ENCODE results near the gene SPDYE2.
"Not testable (repeated sequence)": the region's sequence is repeated elsewhere in the genome, so short reads cannot be mapped to it uniquely, and the experiment has no call there.

Gene SPDYE2

DNA sequence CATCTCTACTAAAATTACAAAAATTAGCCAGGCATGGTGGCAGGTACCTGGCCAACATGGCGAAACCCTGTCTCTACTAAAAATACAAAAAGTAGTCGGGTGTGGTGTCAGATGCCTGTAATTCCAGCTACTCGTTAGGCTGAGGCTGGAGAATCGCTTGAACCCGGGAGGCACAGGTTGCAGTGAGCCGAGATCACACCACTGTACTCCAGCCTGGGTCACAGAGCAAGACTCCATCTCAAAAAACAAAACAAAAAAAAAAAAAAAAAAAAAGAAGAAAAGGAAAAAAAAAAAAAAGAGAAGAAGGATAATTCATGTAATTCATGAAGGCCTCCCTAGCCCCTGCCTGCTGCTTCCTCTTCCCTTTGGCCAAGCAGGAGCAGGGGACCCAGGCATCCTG lies 10.4 kb upstream of the SPDYE2 start:
- DNase-seq (ENCODE audit: low spot score) = not testable (repeated sequence)

DNA sequence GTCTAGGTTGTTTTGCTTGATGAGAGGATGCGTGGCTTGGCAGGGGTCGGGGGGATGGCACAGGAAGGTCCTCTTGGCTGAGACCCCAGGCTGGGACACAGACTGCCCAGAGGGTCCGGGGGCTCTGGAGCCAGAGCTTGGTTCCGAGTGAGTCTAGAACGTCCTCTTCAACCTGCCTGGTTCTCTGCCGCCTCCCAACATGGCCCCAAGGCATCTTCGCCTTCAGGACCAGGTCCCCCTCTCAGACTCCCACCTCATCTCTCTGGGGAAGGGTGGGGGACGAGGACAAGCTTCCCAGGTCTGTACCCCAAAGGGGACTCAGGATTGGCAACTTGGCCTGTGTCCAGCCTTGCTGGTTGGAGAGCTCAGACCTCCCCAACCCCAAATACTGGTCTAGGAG lies 8.9 kb upstream of the SPDYE2 start:
- DNase-seq (ENCODE audit: low spot score) = not testable (repeated sequence)

DNA sequence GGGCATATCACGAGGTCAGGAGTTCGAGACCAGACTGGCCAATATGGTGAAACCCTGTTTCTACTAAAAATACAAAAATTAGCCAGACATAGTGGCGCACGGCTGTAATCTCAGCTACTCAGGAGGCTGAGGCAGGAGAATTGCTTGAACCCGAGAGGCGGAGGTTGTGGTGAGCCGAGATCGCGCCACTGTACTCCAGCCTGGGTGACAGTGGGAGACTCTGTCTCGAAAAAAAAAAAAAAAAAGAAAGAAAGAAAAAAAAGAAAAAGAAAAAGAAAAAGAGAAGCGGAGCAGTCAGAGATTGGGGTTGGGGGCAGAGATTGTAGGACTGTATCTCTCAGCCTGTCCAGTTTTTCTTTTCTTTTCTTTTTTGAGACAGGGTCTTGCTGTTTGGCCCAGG lies 8.3 kb upstream of the SPDYE2 start:
- not testable (repeated sequence) for DNase-seq (ENCODE audit: low spot score)

DNA sequence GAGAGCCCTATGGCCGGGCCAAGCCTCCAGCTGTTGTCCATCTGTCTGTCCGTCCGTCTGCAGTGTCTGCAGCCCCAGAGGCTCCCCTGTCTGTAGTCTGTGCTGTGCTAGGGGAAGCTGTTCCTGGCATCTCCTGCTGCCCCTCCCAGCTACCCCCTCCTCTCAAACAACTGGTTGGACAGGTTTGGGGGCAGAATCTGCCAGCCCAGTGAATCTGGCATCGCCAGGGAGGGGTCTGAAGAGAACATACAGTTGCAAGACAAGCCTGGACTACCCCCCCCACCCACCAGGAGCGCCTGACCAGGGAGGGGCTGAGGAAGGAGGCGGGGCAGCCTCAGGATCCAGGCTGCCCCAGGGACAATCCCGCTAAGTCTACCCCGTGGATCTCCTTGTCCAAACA lies 7.4 kb upstream of the SPDYE2 start, which contains the start of gene UPK3BL2:
Gene UPK3BL2, minus strand, starts transcription at position 101 of the 400 bp plus-strand sequence. Its CDS starts 60 bp downstream, at position 41.
- not testable (repeated sequence) for DNase-seq (ENCODE audit: low spot score)

DNA sequence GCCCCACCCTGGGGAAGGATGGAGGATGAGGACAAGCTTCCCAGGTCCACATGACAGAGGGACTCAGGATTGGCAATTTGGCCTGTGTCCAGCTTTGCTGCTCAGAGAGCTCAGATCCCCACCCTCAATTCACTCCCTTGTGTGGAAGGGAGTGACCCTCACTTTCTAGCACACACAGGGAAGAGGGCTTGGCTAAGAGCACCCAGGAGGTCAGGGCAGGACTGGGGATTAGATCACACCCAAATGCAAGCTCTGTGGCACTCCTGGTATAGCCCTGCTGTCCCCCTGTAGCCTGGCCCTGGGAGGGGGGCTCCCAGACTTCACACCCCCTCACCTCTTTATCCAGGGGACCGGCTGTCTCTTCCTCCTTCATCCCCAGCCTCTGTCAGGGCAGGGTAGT lies 6.7 kb upstream of the SPDYE2 start:
- DNase-seq (ENCODE audit: low spot score) = not testable (repeated sequence)

DNA sequence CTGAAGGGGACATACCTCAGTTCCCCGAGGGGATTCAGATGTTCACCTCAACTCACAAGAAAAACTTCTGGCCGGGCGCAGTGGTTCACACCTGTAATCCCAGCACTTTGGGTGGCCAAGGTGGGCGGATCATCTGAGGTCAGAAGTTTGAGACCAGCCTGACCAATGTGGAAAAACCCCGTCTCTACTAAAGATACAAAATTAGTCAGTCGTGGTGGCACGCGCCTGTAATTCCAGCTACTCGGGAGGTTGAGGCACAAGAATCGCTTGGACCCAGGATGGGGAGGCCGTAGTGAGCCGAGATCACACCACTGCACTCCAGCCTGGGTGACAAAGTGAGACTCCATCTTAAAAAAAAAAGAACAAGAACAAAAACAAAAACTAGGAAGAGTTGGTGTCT lies 5.7 kb upstream of the SPDYE2 start:
- DNase-seq (ENCODE audit: low spot score) = not testable (repeated sequence)

DNA sequence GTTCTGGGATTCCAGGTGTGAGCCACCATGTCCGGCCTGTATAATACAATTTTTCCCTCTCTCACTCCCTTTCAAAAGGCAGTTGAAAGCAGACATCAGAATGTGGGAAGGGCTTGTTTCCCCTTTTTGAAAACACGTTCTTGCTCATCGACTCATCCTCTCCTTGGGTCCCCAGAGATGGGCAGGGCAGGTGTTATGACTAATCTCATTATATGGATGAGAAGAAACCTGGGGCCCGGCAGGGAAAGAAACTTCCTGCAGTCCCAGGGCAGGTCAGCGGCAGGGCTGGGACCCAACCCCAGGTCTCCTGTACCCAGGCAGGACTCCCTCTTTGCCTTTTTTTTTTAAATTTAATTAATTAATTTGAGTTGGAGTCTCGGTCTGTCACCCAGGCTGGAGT lies 4.7 kb upstream of the SPDYE2 start:
- DNase-seq (ENCODE audit: low spot score) = not testable (repeated sequence)

DNA sequence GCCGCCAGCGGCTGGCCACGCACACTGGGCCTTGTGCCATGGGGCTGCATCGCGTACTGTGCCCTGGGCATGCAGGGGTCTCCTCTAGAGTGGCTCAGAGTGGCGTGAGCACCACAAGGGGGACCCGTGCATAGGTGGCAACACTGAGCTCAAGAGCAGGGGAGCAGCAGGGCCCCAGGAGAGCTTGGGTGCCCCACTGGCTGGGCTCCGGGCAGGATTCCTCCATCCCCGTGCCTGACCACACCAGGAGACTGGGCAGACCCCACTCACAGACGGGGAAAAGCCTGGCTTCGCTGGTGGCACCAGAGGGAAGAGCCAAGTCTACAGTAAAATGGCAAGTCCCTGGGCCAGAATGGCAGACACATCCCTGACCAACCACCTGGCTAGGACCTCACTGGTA lies 17.6 kb downstream of the SPDYE2 start:
- DNase-seq (ENCODE audit: low spot score) = not testable (repeated sequence)

DNA sequence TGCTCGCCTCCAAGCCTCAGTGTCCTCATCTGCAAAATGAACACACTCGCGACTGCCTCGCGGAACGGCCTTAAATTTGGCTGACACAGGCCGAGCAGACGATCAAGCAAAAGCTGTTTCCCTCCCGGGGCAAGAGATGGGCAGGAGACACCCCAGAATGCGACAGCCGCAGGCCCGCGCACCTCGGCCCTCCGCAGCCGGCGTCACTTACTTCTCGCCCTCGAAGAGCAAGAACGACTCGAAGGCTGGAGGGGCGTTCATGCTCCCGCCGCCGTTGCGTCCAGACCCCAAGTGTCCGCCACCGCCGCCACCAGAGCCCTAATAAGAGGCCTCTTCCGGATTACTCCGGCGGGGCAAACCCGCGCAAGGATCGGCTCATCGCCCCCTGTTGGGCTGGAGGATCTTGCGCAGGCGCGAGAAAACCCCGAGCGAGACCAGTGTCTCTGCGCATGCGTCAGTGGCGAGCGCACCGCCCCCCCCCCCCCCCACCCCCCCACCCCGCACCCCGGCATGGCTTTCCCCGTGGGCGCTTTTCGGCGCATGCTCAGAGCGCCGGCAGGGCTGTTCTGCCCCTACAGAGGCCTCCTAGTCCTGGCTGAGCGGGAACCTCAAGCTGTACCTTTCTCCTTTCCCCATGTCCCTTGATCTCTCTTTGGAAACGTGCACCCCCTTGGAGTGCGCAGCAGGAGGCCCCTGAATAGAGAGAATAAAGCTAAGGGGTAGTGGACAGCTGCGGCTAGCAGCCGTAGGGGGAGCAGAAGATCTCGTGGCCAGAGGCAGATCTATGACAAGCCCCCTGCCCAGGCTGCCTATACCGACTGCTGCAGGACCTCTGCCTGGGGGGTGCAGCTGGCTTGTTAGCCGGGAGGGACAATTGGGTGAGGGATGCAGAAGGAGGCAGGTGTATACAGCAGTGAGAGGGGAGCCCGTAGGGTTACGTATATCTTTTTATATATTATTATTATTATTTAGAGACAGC lies 21.5 kb downstream of the SPDYE2 start, which contains the start of gene POLR2J3:
Gene POLR2J3, minus strand, starts transcription at position 323 of the 979 bp plus-strand sequence. Its CDS starts 62 bp downstream, at position 261.
- peak; percentile 92 for DNase-seq (ENCODE audit: low spot score)

DNA sequence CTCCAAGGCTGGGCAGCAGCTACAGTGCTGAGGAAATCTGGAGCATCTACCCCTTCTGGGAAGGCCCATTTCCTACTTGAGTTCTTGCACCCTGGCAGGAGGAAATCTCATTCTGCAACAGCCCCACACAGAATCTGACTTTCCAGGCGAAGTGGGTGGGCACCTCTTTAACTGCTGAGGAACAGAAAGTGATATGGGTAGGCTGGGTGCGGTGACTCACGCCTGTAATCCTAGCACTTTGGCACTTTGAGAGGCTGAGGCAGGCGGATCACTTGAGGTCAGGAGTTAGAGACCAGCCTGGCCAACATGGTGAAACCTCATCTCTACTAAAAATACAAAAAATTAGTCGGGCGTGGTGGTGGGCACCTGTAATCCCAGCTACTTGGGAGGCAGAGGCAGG lies 23.6 kb downstream of the SPDYE2 start:
- not testable (repeated sequence) for DNase-seq (ENCODE audit: low spot score)

DNA sequence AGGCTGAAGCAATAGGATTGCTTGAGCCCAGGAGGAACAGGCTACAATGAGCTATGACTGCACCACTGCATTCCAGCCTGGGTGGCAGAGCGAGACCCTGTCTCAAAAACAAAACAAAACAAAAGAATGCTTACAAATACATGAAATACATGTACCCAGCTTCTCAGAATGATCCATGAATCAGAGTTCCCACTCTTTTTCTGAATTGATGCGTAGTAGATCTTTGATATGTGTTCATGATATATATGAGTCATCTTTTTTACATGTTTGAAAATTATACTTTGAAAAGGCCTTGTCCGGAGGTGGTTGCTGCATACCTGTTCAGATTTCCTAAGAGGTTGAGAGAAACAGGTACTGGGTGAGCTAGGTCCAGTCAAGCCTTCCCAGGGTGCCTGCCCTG lies 25.3 kb downstream of the SPDYE2 start:
- not testable (repeated sequence) for DNase-seq (ENCODE audit: low spot score)

DNA sequence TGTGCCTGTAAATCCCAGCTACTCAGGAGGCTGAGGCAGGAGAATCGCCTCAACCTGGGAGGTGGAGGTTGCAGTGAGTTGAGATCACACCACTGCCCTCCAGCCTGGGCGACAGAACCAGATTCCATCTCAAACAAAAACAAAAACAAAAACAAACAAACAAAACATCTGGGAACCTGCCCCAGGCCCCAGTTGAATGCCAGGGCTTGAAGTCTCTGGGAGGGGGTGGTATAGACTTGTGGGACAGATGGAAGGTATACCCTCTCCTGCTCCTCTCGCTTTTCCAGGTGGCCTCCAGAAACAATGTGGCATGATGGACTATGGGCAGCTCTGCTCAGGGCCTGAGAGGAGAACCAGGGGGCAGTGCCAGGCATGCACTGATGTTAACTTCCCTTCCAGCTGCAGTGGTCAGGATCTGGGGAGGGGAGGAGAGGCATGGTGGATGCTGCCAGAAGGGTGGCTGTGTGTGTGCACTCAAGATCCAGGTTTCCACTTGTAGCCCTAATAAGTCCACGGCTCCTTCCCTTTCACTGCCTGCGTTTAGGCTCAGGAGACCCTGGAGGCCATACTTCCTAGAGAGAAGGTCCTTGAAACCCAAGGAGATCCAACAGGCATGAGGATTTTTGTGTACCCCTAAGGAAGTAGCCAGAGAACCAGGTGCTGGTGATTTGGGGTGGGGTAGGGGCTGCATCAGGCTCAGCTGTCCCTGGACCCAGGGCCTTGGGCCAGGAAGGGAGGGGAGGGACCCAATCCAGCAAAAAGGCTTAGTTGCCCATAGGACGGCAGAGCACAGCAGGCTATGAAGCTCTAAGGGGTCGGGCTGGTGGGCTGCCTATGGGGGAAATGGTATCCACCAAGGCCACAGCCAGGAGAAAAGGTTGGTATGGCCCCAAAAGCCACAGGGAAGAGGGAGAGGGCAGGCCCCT lies 26.6 kb downstream of the SPDYE2 start:
- DNase-seq (ENCODE audit: low spot score) = not testable (repeated sequence)

DNA sequence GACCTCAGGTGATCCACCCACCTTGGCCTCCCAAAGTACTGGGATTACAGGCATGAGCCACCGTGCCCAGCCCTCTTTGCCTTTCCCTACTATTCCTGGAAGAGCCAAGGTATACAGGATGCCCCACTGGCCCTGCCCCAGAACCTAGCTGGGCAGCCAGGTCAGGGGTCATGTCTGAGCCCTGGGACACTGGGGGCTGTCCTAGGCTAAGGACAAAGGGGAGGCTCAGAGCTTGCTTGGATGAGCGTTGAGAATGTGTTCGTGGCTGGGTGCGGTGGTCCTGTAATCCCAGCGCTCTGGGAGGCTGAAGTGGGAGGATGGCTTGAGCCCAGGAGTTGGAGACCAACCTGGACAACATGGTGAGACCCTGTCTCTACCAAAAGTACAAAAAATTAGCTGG lies 27.5 kb downstream of the SPDYE2 start:
- not testable (repeated sequence) for DNase-seq (ENCODE audit: low spot score)

DNA sequence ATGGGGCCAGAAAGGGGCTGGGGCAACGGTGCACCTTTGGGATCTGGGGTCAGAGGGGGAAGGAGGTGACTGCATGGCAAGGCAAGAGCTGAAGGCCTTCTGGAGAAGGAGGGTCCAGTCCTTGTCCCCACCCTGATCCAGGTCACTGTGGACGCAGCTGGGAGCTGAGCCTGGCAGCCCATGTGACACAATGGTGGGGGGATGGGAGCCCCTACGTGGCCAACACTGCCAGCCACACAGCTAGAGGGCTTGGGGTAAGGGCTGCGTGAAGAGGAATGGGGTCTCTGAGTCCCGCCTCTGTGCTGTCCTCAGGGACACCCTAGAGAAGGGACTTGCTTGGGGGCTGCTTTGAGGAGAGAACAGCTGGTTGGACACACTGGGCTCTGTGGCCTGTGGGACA lies 30.7 kb downstream of the SPDYE2 start:
- DNase-seq (ENCODE audit: low spot score) = not testable (repeated sequence)

DNA sequence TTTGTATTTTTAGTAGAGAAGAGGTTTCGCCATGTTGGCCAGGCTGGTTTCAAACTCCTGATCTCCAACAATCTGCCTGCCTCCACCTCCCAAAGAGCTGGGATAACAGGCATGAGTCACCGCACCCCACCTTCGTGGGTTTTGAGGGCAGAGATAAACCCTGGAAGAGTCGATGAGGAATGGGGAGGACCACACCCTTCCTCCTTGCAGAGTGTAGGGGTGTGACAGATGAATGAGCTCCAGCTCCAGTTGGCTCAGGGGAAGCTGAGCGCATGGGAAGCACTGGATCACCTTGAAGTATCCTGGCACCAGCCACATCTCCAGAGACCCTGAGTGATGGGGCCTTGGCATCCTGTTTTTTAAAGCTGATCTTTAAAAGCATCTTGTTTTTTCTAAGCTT lies 32.5 kb downstream of the SPDYE2 start:
- DNase-seq (ENCODE audit: low spot score) = not testable (repeated sequence)

DNA sequence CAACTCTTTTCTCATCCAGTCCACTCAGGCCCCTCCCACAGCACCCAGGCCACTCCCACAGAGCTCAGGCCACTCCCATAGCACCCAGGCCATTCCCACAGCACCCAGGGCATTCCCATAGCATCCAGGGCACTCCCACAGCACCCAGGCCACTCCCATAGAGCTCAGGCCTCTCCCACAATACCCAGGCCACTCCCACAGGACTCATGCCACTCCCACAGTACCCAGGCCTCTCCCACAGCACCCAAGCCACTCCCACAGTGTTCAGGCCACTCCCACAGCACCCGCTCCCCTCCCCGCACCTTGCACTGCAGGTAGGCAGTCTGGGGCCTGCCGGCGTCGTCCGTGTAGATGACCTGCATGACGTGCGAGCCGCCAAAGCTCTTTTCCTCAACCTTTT lies 38.8 kb downstream of the SPDYE2 start:
- not testable (repeated sequence) for DNase-seq (ENCODE audit: low spot score)

DNA sequence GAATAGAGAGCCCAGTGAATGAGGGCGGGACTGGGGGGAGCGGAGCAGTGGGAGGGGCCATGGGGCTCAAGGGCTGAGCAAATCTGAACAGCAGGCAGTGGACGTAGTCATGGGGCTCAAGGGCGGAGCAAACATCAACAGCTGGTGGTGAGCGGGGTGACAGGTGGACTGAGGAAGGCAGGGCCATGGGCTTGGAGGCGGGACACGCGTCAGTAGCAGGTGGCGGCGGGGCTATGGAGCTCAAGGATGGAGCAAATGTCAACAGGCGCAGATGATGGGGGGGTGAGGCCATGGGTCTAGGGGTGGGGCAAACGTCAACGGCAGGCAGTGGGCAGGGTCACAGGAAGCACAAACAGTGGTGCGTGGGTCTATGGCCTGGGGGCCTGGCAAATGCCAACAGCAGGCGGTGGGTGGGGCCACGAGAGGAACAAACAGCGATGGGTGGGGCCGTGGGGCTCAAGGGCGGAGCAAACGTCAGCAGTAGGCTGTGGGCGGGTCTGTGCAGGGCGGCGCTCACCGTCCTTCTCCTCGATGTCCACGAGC lies 41.5 kb downstream of the SPDYE2 start:
- DNase-seq (ENCODE audit: low spot score) = not testable (repeated sequence)

DNA sequence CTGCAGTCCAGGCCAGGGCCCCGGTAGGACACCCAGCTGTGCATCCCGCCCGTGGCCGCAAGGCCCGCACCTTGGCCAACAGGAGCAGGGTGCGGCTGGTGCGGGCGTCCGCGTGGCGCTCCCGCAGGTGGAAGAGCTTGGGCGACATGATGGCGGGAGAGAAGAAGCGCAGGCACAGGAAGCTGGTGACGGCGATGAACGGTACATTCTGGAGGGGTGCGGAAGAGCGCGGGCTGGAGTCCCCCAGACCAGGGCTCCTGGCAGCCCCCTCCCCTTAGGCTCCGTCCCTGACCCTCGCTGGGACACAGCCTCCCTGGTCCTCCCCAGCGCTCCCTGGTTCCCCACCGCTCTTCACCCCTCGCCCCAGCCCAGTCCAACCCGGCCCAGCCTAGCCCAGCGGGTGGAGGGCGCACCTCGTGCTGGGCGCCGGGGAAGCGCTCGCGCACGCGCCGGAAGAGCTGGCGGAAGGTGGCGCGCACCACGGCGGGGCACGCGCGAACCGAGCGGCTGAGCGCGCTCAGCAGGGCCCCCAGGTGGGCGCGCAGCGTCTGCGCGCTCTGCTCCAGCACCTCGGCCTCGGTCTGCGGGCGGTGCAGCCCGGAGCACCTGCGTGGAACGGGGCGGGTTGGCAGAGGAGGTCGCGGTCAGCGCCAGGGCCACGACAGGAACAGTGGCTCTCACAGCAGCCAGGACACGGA lies 42.8 kb downstream of the SPDYE2 start:
- DNase-seq (ENCODE audit: low spot score) = not testable (repeated sequence)

DNA sequence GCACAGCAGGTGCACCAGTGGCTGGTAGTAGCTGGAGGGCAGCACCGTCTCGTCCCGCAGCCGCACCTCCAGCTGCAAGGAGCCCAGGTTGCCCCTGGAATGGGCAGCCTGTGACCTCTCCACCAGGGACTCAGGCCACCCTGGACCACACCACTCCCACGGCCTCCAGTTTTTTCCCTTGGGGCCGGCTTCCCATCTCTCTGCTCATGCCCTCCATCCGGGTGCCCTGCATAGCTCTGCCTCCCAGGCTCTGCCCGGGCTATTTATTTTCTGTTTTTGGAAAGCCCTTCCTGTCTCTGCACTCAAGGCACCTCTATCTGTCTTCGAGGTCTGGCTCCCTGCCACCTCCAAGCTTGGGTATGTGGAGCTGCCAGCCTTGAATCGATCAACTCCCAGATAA lies 45.0 kb downstream of the SPDYE2 start:
- DNase-seq (ENCODE audit: low spot score) = not testable (repeated sequence)

DNA sequence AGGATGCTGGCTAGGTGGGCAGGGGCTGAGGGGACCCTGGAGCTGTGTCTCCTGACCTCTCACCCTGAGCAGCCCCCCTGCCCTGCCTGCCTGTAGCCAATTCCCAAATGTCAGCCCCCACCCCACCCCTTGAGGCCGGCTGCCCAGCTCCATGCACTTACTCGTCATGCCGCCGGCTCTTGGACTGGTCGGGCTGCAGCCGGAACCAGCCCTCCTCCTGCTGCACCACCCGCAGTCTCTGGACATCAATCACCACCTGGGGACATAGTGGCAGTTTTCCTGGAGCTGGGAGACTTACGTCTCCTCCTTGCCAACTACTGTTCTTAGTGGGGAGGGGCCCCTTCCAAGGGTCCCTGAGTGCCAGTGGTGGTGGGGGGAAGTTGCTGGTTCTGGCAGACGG lies 48.7 kb downstream of the SPDYE2 start:
- not testable (repeated sequence) for DNase-seq (ENCODE audit: low spot score)

DNA sequence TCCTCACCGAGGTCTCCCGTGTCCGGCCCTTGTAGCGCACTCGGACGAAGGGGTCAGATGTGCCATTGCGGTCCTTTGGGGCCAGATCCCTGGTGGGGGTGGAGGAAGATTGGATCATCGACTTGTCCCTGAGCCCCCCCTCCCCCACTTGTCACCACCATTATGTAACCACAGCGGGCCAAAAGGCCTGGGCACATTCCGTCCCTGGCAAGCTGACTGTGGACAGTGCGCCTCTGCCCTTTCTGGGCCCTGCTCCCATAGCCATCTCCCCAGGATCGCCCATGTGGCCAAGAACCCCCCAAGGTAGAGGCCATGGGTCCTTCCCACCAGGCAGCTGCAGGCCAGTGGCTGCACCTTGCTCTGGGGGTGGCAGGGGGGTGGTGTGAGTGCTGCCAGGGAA lies 51.3 kb downstream of the SPDYE2 start:
- DNase-seq (ENCODE audit: low spot score) = not testable (repeated sequence)

Measured in hematopoietic multipotent progenitor cell treated with erythropoietin and hydrocortisone succinate and interleukin-3 and kit ligand, for 15 days (in vitro differentiated cells).